GM19238 (cell line): ENCODE results near the gene DOK6.

ENCODE experiments used
- DNase-seq: peaks from one replicate; pipeline ENCODE4 v3.0.0; 2011; ENCODE audit warnings: low spot score; ENCODE audit not compliant: insufficient read length

DOK6 gene

DNA sequence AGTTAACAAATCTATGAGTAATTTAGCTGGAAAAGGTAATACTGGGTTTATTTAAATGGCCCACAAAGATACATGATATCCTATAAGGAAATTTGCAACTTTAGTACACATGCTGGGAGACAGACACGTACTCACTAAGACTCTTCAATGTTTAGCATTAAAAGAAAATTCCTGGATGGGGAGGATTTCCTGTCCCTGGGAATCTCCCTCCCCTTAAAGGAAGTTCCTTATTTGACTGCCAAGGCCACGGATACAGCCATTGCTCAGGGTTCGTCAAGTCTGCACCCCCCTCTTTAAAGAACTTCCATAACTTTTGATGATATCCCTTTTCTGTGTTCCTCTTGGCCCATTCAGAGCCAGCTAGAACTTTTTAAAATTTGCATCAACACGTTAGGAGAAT is 279.4 kb downstream of the DOK6 start:
- DNase-seq: no peak

DNA sequence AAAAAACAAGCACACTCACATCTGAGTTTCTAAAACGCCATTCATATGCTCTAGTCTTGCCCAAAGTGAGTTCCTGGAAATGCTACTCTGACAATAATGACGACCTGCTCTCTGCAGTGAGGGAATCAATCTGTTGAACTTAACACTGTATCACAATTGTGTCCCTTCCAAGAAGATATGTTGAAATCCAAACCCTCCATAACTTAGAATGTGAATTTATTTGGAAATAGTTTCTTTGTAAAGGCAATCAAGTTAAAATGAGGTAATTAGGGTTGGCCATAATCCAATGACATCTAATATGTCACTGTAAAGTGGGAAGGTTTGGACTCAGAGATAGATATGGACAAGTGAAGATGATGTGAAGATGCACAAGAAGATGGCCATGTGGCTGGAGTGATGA is 282.5 kb downstream of the DOK6 start:
- DNase-seq: no peak

DNA sequence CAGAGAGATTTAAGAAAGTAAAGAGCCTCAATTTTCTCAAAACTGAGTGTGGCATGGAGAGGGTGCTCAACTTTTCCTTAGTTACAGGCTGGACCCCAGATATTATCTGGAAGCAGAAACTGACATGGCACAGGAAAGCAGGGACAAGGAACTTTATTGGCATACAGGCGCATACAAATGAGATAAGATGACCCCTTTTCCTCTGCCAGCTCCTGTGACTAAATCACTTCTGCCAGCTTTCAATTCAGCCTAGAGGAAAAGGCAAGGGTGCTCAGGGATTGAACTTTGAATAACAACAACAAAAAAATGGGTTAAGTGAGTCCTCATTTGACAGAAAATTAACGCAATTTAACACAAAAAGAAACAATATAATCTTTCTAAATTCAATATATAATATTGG is 284.1 kb downstream of the DOK6 start:
- DNase-seq: no peak

DNA sequence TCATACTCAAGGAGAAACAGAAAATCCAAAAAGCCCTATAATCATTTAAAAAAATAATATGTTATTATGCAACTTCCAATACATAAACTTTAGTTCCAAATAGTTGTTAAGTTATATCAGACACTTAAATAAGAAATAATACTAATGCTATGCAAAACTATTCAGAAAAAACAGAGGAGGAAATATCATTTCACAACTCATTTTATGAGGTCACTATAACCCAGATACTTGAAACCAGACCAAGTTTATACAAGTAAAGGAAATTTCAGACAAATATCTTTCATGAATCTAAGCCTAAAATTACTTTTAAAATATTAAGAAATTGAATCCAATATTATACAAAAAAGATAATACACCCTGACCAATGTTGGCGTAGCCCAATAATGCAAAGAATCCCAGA is 286.2 kb downstream of the DOK6 start:
- DNase-seq: no peak

DNA sequence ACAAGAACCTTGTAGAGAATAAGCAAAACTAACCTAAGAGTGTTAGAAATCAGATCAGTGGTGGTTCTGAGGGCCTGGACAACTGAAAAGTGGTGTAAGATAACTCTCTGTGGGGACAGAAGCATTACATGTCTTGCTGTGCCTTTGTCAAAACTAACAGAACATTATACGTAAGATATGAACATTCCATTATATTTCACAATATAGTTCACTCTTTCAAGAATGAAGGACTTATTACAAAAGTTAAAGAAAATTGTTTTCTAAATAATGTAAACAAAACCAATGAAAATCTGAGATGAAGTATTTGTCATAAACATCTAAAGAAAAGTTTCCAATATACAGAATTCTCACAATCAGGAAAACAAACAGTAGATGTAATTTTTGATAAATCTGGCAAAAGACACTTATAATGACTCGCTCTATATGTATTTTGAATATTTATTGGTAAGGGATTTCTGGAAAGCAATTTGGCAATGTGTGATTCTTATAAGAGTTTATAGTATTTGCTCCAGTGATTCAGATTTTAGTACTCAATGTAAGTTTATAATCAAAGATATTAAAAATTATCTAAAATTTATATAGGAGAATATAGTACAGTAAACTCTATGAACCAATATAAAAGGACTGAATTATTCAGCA is 288.6 kb downstream of the DOK6 start:
- DNase-seq: no peak

DNA sequence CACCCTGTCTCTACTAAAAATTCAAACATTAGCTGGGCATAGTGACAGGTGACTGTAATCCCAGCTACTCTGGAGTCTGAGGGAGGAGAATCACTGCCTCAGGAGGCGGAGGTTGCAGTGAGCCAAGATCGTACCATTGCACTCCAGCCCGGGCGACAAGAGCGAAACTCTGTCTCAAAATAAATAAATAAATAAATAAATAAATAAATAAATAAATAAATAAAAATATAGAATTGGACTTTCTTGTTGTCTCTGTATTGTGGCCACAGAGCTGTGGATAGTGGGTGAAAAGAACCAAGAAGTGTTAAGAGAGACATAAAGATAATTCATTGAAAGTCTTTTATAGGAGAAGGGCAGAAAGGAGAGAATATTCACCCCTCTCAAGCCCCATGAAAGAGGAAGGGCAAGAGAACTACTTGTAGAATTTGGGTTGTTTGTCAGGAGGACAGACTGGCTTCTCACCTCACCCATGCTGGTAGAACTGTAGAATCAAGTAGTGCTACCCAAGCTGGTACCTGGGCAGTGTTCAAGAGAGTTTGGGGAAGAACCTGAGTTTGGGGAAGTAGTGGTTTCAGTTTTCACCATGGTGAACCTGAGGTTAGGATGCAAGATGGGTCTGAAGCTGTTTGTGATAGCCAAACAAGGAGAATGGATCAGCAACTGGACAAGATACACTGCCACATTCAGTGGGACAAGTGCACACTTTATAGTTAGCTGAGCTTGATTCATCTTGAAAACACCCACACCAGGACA is 290.5 kb downstream of the DOK6 start:
- no peak for DNase-seq

DNA sequence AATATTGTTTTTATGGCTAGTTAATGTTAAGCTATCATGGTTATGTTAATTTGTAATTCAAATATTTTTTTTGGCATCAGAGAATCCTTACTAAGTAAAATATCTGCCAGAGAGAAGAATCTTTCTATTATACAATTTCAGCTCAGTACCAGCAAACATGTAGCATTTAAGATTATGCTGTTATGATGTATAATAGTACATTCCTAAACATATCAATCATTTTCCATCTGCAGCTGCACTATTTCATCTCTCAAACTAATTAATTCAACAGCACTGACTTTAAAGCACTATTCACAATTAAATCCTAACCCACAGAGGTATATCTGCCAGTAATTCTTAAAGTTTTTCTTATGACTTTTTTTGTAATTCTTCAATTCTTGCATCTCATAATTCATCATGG is 296.4 kb downstream of the DOK6 start:
- DNase-seq: no peak

DNA sequence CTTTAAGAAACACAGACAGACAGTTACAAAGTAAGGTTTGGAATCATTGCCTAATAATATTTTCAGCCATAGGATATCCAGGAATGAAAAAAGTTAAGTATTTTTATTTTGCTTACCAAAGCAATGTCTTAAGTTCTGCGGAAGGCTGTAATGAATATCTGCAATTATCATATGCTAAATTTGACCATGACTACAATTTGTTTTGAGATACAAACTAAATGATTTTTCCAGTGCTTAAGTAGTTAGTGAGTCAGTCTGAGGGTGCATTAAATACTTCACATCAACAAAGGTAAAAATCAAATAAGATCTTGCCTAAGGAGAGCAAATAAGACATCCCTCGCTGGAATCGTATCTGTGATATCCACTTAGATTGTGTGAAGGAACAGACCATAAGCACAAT is 297.0 kb downstream of the DOK6 start:
- DNase-seq: no peak

DNA sequence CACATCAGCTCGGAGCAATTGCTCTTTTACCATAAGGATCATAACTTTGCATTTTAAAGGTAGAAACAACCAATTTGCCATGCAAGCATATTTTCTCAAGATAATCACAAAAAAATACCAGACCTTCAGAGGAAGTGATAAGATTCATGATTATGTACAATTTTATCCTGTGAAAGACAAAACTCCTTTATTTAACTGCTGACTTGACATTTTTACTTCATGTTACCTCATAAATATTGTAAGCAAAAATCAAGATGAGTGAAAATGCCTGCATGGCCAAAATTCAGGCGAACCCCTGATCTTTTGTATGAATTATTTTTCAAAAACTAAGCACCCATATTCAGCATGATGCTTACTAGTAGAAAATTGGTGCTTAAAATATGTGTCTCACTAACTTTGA is 300.6 kb downstream of the DOK6 start:
- DNase-seq: no peak

DNA sequence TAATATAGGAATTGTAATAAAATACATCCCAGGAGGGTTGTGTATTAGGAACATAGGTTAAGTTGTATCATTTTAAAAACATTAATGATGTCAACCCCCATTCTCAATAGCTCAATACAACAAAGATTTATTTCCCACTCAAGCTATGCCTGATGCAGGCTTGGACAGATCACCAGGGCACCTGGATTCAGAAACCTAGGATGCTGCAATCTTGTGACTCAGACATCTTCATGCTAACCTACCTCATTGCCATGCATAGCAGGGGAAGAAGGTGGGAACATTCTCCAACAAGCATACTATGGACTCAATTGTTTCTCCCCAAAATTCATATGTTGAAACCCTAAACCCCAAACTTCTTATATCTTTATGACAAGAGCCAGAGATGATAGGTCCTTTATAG is 302.8 kb downstream of the DOK6 start:
- no peak for DNase-seq

DNA sequence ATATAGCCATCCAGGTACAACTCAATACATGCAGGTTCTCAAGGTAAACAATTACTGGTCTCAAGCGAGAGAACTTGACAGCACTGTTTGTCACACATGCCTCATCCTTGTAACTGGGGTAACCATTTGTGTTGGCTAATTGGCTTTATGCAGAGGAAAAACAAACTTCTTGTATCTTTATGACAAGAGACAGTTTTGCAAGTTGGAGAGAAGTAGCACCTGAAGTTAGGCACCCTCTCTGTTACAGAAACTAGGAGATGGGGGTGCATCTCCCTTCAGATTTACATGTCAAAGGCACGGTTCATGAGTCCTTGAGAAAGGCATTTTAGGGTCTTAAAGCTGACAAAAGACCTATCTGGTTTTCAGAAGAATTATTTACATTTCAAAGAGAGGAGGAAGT is 305.3 kb downstream of the DOK6 start:
- DNase-seq: no peak

DNA sequence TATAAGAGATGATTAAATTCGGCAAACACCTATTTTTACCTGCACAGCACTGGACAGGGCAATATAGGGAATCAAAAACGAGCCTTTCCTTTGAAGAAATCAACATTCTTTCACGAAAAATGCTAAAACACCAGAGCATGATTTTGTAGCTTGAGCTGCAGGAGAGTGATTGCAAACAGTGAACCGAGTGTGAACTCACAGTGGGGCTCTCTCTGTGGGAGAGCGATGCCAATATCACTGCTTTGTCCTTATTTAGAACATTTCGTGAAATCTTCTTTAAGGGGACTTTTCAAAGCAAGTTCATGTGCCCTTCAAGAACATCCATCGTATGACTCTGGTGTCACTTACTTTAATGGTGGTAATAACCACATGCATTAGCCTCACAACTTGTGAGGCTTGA is 308.2 kb downstream of the DOK6 start:
- no peak for DNase-seq

DNA sequence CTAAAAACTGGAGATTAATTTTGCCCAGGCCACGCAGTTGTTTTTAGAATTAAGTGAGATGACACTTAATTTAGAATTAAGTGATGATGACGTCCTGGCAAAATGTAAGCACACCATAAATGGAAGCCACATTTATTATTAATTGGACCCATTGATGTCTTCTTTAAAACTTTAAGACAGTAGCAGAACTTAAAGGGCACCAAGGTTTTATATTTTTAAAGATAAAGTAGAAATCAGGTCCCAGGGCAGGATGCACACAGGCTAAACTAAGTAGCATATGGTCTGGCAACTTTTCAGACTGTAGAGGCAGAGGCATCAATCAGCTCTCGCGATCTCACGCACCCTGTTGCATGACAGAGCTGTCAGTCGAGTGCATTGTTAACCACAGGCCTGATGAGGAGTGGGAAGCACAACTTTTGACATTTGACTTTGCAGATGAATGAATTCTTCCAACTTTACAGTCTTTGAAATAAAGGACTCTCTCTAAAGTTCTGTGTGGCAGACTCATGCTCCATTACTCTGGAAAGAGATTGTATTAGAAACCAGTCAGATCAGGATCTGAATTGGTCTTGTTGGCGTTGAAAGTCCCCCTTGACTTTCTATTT is 314.6 kb downstream of the DOK6 start:
- DNase-seq: no peak

DNA sequence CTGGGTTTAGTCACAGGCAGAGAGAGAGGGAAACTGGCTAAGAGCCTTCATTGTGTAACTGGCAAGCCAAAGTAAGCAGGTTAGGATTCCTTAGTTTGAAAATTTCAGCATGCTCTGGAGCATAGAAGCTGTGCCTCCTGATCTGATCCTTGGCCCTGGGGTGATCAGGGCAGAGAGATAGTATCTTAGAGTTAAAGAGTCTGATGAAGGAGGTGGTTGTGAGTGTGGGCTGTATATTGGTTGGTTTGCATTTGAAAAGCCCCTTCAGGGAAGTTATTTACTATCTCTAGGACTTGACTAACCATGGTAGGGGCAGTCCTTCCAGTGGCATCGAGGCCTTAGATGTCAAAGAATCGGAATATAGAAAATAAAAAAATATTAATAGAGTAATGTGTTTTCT is 316.9 kb downstream of the DOK6 start:
- DNase-seq: no peak

DNA sequence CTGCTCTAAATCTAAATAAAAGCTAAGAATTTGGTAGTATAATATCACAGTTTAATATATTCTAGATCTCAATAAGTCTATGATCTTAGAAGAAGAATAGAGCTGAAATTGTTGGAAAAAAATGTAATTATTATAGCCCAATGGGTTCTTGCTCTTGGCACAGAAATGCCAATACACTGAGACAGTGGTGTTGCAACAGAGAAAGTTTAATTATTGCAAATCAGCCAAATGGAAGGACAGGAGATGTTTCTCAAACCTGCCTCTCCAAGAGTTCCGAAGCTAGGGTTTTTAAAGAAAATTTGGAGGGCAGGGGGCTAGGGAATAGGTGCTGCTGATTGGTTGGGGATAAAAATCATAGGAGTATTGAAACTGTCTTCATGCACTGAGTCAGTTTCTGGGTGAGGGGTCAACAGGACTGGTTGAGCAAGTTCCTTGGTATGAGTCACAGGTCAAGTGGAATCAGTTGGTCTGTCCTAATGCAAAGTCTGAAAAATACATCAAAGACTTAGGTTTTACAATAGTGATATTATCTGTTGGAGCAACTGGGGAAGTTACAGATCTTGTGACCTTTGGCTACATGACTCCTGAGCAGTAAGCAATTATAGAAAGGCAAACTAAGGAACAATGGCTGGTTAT is 318.3 kb downstream of the DOK6 start:
- DNase-seq: no peak

DNA sequence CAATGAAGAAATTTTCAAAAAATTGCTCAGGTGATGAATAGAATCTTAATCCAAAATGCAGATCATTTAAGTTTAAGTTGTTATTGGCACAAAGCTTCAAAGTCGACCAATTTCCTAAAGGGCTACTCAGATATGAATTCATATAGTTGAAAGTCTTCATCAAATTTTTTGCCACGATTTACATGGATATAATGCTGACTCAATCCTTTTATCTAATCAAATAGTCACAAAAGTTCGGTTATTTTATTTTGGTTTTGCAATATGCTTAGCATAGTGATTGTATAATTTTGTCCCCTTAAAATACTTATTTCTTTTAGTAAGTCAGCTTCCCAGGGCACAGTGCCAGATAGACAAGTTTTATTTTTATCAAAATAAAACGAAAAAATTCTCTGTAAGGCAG is 319.7 kb downstream of the DOK6 start:
- DNase-seq: no peak

DNA sequence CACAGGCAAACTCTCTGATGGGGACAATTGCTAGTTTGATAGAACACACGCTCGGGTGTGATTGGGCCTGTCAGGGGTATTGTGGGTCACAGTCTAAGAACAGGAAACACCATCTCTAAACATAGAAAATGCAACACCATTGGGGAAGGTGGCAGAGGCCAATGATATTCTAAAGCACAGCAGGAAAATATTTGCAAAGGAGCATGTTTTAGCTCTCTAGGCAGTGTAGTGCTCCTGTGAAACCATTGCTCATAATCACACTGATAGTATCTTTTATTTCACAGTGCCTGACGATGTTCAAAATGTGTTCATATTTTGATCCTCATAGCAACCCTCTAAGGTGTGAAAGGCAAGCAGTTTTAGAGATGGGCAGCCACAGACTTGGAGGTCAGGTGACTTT is 322.7 kb downstream of the DOK6 start:
- DNase-seq: no peak

DNA sequence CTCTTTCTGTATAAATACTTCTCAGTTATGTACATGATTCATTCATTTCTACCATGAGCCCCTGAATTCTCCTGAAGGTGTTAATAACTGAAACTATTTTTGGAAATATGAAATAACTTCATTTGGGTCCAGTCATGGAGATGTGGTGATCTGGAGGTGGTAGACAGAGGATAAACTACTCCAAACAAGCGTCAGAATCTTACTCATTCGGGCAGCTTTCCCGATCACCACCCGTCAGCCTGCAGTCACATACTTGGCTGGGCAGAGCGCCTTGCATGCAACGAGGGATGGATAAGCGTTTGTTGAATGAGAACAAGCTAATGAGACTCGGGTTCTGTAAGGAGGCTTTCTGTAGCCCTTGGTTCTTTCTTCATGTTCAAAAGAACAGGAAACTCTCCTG is 324.3 kb downstream of the DOK6 start:
- no peak for DNase-seq

DNA sequence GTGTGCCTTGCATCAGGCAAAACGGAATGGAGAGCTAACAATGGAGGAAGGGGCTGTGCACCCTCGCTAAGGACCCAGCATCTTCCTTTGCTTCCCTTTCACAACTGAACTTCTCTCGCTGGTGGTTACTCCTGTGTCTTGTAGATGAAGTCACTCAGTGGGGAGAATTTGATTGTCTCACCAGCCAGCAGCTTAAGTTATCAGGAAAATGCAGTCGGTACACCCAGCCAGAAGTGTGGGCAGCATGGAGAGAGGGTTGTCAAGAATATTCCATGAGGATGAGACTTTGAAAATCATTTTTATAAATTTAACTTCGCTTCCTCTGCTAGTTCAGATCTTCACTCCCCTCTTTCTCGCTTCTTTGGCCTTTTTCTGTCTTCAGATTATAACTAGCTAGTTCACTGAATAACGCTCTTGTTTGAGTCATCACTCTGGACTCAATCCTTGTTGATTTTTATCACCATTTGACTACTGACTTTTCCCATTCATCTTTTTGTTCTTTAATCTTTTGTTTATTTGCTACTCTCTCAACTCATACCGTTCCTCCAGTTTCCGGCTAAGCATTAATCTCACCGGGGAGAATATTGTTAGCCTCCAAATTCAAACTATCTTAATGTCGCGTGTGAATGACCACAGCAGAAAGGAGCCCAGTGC is 325.3 kb downstream of the DOK6 start:
- no peak for DNase-seq

DNA sequence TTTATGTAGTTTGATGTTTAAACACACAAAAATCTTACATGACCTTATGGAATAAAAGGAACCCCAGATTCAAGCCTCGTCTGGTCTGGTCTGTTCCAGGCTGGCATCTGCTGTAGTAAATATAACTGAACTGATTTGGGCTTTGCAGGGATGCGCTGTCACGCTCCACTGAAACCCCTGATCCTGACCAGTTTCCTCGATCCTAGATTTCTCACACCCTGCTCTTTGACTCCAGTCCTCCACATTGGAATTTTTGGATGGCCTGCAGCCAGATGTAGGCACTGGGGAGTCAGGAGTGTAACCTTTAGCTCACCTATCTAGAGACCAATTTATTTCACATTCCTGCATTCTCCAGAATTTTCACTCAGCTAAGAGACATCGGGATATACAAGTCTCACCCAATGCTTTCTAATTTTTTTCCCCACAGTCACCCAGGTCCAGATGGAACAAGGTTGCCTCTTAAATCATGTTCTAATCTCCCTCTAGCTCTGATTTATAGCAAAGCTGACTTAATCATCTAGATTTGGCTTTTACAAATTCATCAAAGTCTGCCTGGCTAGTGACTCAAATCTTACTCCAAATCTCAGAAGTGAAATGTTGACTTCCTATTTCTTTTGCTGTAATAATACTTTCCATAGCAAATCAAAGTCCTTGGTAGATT is 327.4 kb downstream of the DOK6 start:
- no peak for DNase-seq

DNA sequence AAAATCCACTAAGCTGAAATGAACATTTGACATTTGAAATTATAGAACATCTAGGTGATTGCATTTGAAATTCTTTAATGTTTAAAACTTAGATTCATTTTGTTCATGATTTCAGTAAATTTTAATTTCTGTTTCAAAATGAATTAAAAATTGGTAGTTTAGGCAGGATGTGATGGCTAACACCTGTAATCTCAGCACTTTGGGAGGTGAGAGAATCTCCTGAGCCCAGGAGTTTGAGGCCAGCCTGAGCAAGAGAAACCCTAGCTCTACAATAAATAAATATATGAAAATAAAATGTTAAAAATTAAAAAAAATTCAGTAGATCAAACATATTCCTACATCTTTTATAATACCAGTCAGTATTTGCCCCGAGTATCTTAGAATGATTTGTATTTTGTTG is 330.0 kb downstream of the DOK6 start:
- no peak for DNase-seq

DNA sequence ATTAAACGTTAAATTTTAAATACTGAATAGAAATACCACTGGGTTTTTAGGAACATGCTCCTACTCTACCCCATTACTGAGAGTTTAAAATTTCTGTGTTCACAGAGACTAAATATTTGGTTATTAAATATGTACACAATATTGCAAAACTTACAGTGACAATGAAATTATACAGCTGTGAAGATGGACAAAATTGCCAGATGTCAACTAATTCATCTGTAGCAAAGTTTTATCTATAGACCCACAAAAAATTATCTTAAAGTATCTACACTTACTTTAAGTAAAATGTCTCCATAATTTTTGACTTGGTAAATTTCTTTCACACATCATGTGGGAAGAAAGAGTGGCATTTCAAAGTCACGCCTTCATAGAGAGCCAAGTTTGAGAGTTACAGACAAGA is 333.8 kb downstream of the DOK6 start:
- DNase-seq: no peak
